Left colon (tissue), 2 donors: Measurements from ENCODE around the gene ANAPC4. TPM values are rescaled to one million over a fixed set of nuclear protein-coding genes. Genes with fewer than 3 reads are reported as not detected.
"Not testable (repeated sequence)": the region's sequence is repeated elsewhere in the genome, so short reads cannot be mapped to it uniquely, and the experiment has no call there.

Experiments
- ATAC-seq: fragments of 200-7000 bp; cut with Tn5 transposase; one replicate; pipeline ENCODE4 v1.9.1; 2020; ENCODE audit warnings: mild to moderate bottlenecking, moderate library complexity
- DNase-seq, 2 donors: peaks; one replicate each; pipeline ENCODE4 v3.0.0-alpha.2; 2020
- intact Hi-C, 2 donors: fragments of 100-400 bp; cut with DNase I in 1 of 2; cut with micrococcal nuclease in 1 of 2; formaldehyde crosslinking; loops; one replicate each; pipeline versions ENCODE4 v1.11.2 to v1.14.0; 2022; cut with DNase I, micrococcal nuclease
- total RNA-seq, 2 donors: library from RNA; stranded (reverse); fragmentation: NEBNext Ultra II Directional; extraction: Animal tissue kit (Norgen Biotek cat#: 25700); gene quantifications; one replicate each; pipeline ENCODE4 v1.2.1, GENCODE V29; 2021
- donor health status: DM: no; HTN: no; CAD: no.
- donor health status: DM: yes; HTN: yes; CAD: no.

The ANAPC4 gene
- total RNA-seq, 2 donors from 2014 or later = 26.4 to 30.3 TPM

DNA sequence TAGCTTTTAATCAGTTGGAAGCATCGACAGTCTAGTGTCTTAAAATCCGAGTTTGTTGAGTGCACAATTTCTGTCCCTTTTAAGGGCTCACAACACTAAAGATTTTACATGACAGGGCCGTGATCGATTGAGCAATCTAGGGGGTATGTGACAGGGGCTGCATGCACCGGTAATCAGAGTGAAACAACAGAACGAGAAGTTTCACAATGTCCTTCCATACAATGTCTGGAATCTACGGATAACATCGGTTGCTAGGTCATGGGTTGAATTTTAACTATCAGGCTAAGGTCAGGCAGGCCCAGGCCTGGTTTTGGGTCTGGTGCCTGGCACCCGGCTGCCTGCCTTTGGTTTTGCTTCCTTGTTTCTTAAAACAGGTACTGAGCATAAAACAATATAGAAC is 4.5 kb upstream of the ANAPC4 start:
- intact Hi-C loops, ATAC-seq, DNase-seq: not testable (repeated sequence)

DNA sequence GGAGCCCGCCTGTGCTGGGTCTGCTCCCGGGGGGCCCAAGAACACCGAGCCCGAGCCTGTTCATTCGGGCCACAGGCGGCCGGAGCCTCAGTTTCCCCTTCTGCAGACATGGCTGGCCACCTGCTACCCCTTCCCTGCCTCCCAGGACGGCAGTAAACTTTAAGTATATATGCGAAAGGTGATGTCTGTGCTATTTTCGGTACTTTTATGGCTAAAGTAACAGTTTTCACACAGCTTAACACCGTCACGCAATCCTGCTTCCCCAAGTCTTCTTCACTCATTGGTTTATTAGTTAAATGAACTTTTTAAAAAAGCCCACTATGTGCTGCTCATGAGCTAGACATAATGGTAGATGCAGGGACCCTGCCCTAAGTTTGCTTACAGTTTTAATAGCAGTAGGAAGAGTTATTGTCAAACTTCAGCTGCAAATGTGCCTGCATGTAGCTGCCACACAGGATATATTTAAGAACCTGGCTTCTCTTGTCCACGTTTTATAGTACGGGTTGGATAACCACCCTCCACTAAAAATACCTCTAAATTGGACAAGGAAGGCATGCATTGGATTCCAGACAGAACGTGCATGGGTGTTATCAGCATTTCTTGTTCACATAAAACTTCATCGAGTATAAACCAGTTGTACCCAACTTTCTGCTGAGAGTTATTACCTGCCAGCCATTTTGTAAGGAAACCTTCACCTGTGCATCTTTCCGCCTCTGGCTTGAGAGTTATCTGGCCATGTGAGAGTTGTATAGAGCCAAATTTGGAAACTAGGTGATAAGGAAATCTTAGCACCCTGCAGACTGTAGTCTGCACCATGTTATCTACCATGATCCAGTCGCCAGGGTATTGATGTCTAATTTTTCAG is 741 bp downstream of the ANAPC4 start:
- ATAC-seq (peak; percentile 16), DNase-seq (no peak)
- intact Hi-C loops = no loop called here

- ATAC-seq (no peak), DNase-seq (no peak)
- intact Hi-C loops = no loop called here
Measured at GRCh38 chr4:25378437-25378743, 1.3 kb downstream of the ANAPC4 start.

DNA sequence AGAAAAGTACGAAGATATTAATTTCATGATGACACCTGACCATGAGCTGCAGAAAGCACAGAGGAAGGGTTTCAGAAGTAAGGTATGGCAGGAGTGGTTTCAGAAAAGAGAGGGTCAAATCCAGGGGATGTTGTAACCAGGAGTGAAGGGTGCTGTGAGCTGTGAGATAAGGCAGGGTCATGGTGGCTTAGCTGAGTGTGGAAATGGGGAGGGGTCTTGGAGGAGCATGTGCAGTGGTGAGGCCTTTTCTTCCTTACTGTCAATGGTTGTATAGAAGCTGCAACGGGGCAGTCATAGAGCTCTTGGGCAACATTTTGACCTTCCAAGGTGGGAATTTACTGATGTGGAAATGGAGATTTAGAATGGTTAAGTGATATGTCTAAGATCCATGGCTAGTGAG is 2.5 kb downstream of the ANAPC4 start:
- ATAC-seq = no peak
- intact Hi-C loops = no loop called here
- DNase-seq = no peak

DNA sequence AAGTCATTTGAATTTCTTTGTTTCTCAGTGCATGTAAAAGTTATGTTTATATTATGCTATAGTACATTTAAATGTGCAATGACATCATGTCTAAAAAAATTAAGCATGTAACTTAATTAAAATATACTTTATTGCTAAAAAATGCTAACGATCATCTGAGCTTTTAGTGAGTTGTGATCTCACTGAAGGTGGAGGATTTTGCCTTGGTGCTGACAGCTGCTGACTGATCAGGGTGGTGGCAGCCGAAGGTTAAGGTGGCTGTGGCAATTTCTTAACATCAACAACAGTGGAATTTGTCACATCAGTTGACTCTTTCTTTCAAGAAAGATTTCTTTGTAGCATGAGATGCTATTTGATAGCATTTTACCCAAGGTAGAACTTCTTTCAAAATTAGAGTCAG is 6.6 kb downstream of the ANAPC4 start:
- intact Hi-C loops = no loop called here
- ATAC-seq (no peak), DNase-seq (no peak)

GRCh38 chr4:25386926-25387325 is 9.9 kb downstream of the ANAPC4 start:
- intact Hi-C loops = no loop called here
- ATAC-seq (no peak), DNase-seq (no peak)

- DNase-seq (no peak), ATAC-seq (no peak)
- intact Hi-C loops = no loop called here
Measured at GRCh38 chr4:25397305-25397704, 20.2 kb downstream of the ANAPC4 start.

- intact Hi-C loops = no loop called here
- ATAC-seq = no peak
Measured at GRCh38 chr4:25399510-25399909, 22.4 kb downstream of the ANAPC4 start.

DNA sequence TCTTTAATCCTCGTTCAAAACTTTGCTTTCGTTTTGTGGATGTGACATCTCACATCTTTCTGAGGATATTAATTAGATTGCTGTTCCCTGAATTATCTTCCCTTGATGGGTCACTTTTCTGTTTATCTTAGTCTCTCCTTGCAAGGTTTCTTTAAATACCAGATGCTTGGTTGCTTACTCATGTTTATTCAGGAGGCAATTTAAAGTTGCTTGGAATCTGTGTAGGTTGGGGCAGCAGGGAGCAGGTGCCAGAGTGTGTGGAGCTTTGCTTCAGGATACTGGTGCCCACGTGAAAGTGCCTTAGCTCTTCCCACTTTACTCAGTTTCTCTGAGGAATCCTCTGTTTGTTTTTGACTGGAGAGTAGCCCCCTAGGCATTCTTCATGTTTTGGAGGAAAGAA is 24.0 kb downstream of the ANAPC4 start:
- no peak for ATAC-seq
- intact Hi-C loops = no loop called here
- DNase-seq = no peak

More at GRCh38 chr4:25399510-25399909, 22.4 kb downstream of the ANAPC4 start:
- DNase-seq = no peak

GRCh38 chr4:25402521-25402920 is 25.5 kb downstream of the ANAPC4 start:
- DNase-seq = no peak
- intact Hi-C loops = no loop called here
- no peak for ATAC-seq

- ATAC-seq = no peak
- intact Hi-C loops = no loop called here
Measured at GRCh38 chr4:25403699-25404098, 26.6 kb downstream of the ANAPC4 start.

DNA sequence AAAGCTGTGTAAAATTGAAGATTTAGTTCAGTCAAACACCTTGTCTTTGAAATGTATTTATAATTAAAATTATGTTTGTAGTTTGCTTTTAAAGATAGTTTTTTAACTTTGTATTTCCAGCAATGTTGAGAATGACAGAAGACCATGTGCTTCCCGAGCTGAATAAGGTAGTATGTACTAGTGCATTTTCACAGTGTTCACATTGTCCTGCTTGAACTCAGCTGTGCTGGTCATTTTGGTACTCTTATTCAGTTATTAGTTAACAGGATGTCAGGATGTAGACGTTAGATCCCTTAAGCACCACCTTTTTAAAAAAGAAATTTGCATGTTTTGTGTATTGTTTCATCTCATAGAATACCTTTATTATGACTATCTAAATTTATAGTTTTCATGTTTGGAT is 28.4 kb downstream of the ANAPC4 start:
- intact Hi-C loops = no loop called here
- DNase-seq (no peak), ATAC-seq (no peak)

More at GRCh38 chr4:25403699-25404098, 26.6 kb downstream of the ANAPC4 start:
- no peak for DNase-seq

- no peak for DNase-seq
- intact Hi-C loops = no loop called here
- ATAC-seq = no peak
Measured at GRCh38 chr4:25406081-25406692, 29.1 kb downstream of the ANAPC4 start.

DNA sequence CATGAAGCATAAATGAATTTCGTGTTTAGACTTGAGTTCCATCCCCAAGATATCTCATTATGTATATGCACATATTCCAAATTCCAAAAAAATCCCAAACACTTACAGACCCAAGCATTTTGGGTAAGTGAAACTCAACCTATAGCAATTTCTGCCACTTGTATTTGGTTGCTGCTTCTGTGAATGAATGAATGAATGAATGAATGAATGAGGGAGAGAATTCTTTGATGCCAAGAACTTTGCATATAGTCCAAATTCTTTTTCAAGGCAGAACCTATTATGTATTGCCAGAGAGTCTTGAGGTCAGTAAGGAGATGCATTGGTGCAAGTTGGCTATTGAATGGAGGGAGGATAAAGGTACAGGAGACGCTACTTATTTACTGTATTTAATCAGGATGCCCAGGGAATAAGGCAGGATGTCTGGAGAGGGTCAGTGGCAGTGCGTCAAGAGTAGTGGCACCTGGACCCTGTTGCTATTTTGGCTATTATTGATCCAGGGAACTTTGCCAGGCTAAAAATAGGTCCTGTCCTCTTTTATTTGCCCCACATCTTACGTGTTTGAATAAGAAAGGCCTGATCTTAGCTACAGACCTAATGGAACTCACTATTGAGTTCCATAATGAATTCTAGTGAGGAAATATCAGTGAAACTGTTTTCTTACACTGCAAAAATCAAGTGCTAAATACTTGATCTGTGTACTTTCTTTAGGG is 33.9 kb downstream of the ANAPC4 start:
- DNase-seq = no peak
- ATAC-seq = no peak
- intact Hi-C loops = no loop called here

GRCh38 chr4:25413261-25413660 is 36.2 kb downstream of the ANAPC4 start:
- intact Hi-C loops = no loop called here
- DNase-seq = no peak
- ATAC-seq = no peak

- intact Hi-C loops = no loop called here
- DNase-seq (no peak), ATAC-seq (no peak)
Measured at GRCh38 chr4:25417014-25417413, 40.0 kb downstream of the ANAPC4 start.

GRCh38 chr4:25420931-25421330 is 43.9 kb downstream of the ANAPC4 start:
- intact Hi-C loops = no loop called here
- no peak for DNase-seq
- ATAC-seq = no peak

DNA sequence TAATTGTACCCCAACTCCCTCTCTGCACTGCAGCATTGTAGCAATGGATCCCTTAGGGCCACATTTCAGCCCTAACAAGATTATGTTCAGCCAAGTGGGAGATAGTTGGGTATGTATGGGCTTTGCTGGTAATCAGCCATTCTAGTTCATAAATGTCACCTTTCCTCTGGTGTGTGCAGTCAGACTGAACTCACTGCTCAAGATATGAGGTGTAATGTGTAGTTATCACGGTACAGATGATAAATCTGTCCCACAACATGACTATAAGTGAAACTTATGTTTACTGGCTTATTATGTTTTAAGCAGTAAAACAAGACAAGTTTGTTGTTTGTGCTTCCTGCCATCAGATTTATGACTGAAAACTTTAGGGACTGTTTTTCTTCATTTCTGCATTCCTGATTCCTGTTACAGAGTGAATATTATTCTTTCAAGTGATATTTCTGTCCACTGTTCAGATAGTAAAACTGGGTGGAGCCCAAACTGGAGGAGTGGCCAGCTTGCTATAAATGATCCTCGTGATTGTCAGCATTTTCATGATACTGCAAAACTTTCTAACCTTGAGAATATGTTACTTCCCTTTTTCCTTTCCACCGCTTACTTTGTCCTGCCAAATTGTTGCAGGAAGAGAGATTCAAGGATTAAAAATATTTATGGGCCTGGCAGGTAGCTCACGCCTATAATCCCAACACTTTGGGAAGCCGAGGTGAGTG is 44.9 kb downstream of the ANAPC4 start:
- intact Hi-C loops = no loop called here
- ATAC-seq (peak; percentile 87), DNase-seq (peak in 1 of 2 donors; percentile 23)

- ATAC-seq = no peak
- intact Hi-C loops = no loop called here
- no peak for DNase-seq
Measured at GRCh38 chr4:25423548-25423947, 46.5 kb downstream of the ANAPC4 start.
